ENCODE results near the gene MED31.

DNA sequence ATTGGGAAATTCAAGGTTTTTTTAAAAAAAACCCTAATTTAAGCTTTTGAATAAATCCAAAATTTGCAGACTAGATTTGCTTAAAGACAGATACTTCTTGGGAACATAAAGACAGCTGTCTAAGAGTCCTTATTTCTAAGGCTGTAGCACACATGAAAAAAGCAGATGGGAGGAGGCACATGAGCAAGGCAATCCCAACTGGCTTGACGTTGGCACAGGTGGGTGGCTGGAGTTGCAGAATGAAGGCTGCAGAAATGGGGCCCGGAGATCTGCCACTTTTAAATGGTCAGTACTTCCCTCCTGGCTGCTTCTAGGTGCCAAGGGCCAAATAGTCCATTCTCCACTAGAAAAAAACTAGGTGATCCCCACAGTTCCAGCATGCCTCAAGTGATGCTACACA is 15.3 kb downstream of the MED31 start:
- no peak for TF ChIP-seq GATA3 (IDR thresholded peaks at IDR 0.05; ENCODE audit: low read depth, low read length)
- TF ChIP-seq GATA2 (IDR thresholded peaks at IDR 0.05; ENCODE audit: low read depth, low read length), result no peak

Data from SH-SY5Y (cell line).